ENCODE measurements around the gene BAZ1A.
A peak's percentile ranks its signal among the peaks of the same experiment; 100 is the strongest.

The BAZ1A gene

DNA sequence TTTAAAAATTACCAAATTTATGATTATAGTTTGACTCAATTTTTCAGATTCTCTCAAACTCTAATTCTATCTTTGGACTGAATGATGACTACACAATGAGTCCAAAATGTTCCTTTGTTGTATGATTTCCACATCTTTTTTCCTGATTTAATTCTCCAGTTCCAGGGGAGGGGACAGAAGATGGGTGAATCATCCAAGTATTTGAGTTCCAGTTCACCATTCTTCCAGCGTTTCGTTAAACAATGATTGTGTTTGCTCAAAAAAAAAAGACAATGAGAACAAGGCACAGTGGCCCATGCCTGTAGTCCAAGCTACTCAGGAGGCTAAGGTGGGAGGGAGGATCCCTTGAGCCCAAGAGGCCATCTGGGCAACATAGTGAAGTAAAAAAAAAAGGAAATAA is 23.8 kb downstream of the BAZ1A start:
- no peak overlapping the region for H3K9ac ChIP-seq (ENCODE audit: low read length)
- no peak overlapping the region for H3K27ac ChIP-seq (ENCODE audit: low read depth, low read length)
- H3K4me3 ChIP-seq (ENCODE audit: low read depth, low read length) = no peak overlapping the region
- H3K36me3 ChIP-seq (ENCODE audit: control insufficient read depth, insufficient read depth, low read length) = no peaks in the 10 kb centered on the region
- H3K4me1 ChIP-seq (ENCODE audit: control insufficient read depth, insufficient read depth, low read length) = no peaks in the 10 kb centered on the region
- H3K9me3 ChIP-seq (ENCODE audit: control insufficient read depth, insufficient read depth, low read depth, low read length) = no peaks in the 10 kb centered on the region
- H3K27me3 ChIP-seq (ENCODE audit: control insufficient read depth, insufficient read depth, low read length) = no peaks in the 10 kb centered on the region

DNA sequence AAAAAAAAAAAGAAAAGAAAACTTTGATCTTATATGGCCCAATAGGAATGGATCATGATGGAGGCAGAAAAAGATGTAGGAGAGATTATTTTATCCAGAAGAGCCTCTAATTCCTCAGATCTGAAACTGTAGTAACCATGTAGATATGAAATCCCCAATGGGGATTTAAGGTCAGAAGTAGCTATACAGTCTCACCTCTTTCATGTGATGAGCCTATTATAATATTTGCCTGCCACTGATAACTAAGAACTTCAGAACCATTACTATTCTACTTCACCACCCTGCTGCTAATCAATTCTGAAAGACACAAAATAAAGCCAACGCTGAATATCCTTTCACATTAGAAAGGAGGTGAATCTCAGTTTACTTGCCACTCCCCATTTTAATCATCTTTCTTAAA is 29.3 kb downstream of the BAZ1A start:
- Histone ChIP-seq H3K27ac (ENCODE audit: low read depth, low read length) (no peak overlapping the region), H3K4me3 (ENCODE audit: low read depth, low read length) (no peak overlapping the region), H3K36me3 (ENCODE audit: control insufficient read depth, insufficient read depth, low read length) (no peaks in the 10 kb centered on the region), H3K9ac (ENCODE audit: low read length) (no peak overlapping the region), H3K9me3 (ENCODE audit: control insufficient read depth, insufficient read depth, low read depth, low read length) (no peaks in the 10 kb centered on the region), H3K4me1 (ENCODE audit: control insufficient read depth, insufficient read depth, low read length) (peaks cover 4% of the 10 kb centered on the region), H3K27me3 (ENCODE audit: control insufficient read depth, insufficient read depth, low read length) (no peaks in the 10 kb centered on the region)

DNA sequence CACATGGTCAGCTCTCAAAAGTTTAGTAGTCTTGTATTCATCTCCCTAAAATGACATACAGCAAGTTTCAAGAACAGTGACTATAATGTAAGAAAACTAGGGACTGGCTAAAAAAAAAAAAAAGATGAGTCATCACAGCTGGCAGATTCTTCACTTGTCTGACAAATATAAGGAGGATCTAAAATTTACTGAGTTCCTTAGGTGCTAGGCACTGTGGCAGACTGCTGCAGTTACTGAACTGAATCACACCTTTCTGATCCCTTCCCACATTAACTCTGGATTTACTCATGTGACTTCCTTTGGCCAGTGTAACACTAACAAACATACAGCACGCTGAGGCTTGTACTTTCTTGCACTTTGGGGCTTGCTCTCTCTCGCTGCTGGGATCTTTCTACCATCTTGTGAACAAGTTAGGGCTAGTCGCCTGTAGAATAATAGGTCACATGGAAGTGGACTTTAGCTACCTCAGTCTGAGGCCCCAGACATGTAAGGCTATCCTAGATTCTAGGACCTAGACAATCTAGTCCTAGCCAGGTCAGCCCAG is 32.1 kb downstream of the BAZ1A start:
- no peaks in the 10 kb centered on the region; the same call in 1 of the 2 replicates for H3K36me3 ChIP-seq (ENCODE audit: control insufficient read depth, insufficient read depth, low read length)
- no peaks in the 10 kb centered on the region for H3K27me3 ChIP-seq (ENCODE audit: control insufficient read depth, insufficient read depth, low read length)
- H3K27ac ChIP-seq (ENCODE audit: low read depth, low read length) = peak overlapping the region; percentile 69; the same call in 1 of the 2 replicates
- no peak overlapping the region for H3K4me3 ChIP-seq (ENCODE audit: low read depth, low read length)
- no peak overlapping the region for H3K9ac ChIP-seq (ENCODE audit: low read length)
- peaks cover 5% of the 10 kb centered on the region for H3K4me1 ChIP-seq (ENCODE audit: control insufficient read depth, insufficient read depth, low read length)
- H3K9me3 ChIP-seq (ENCODE audit: control insufficient read depth, insufficient read depth, low read depth, low read length) = no peaks in the 10 kb centered on the region

DNA sequence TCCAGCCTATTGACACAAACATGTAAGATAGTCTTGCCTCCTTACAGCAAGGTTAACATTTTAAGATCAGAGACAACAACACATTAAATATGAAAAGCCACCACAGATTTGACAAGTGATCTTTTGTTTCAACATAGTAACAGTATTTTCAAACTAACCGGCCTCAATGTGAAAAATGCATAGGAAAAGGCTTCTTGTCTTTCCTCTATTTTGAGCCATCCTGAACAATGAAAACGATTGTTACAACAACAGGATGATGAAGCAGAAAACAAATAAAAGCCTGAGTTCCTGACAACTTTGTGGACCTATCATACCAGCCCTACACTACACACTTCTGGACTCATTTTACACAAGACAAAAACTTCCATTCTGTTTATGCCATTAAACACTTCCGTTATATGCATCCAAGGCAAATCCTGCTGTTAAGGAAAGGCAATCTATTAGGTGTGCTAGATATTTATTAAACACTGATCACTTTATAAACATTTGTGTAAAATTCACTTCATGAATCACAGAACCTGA is 37.3 kb downstream of the BAZ1A start:
- no peak overlapping the region for H3K4me3 ChIP-seq (ENCODE audit: low read depth, low read length)
- H3K27ac ChIP-seq (ENCODE audit: low read depth, low read length) = no peak overlapping the region; the same call in 1 of the 2 replicates
- peaks cover 7% of the 10 kb centered on the region for H3K4me1 ChIP-seq (ENCODE audit: control insufficient read depth, insufficient read depth, low read length)
- no peaks in the 10 kb centered on the region; the same call in 1 of the 2 replicates for H3K36me3 ChIP-seq (ENCODE audit: control insufficient read depth, insufficient read depth, low read length)
- no peaks in the 10 kb centered on the region for H3K9me3 ChIP-seq (ENCODE audit: control insufficient read depth, insufficient read depth, low read depth, low read length)
- H3K9ac ChIP-seq (ENCODE audit: low read length) = no peak overlapping the region
- H3K27me3 ChIP-seq (ENCODE audit: control insufficient read depth, insufficient read depth, low read length) = no peaks in the 10 kb centered on the region

DNA sequence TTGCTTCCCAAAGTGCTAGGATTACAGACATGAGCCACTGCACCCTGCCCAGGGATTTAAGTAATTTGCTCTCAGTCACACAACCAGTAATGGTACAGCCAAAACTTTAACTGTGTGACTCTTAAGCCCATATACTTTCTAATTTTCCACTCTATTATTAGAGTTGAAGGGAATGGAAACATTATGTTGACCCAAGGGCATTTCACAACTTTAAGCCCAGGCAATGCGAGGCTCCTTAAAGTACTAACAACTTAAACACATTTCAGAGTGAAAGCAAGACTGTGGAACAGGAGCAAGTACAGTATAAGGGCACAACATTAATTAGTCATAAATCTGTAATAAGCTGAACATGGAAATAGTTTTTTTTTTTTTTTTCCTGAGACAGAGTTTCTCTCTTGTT is 39.8 kb downstream of the BAZ1A start:
- Histone ChIP-seq H3K27me3 (ENCODE audit: control insufficient read depth, insufficient read depth, low read length) (no peaks in the 10 kb centered on the region), H3K4me3 (ENCODE audit: low read depth, low read length) (no peak overlapping the region), H3K9ac (ENCODE audit: low read length) (no peak overlapping the region), H3K9me3 (ENCODE audit: control insufficient read depth, insufficient read depth, low read depth, low read length) (no peaks in the 10 kb centered on the region), H3K36me3 (ENCODE audit: control insufficient read depth, insufficient read depth, low read length) (no peaks in the 10 kb centered on the region; the same call in 1 of the 2 replicates), H3K27ac (ENCODE audit: low read depth, low read length) (no peak overlapping the region), H3K4me1 (ENCODE audit: control insufficient read depth, insufficient read depth, low read length) (peaks cover 7% of the 10 kb centered on the region; the same call in 1 of the 2 replicates)

DNA sequence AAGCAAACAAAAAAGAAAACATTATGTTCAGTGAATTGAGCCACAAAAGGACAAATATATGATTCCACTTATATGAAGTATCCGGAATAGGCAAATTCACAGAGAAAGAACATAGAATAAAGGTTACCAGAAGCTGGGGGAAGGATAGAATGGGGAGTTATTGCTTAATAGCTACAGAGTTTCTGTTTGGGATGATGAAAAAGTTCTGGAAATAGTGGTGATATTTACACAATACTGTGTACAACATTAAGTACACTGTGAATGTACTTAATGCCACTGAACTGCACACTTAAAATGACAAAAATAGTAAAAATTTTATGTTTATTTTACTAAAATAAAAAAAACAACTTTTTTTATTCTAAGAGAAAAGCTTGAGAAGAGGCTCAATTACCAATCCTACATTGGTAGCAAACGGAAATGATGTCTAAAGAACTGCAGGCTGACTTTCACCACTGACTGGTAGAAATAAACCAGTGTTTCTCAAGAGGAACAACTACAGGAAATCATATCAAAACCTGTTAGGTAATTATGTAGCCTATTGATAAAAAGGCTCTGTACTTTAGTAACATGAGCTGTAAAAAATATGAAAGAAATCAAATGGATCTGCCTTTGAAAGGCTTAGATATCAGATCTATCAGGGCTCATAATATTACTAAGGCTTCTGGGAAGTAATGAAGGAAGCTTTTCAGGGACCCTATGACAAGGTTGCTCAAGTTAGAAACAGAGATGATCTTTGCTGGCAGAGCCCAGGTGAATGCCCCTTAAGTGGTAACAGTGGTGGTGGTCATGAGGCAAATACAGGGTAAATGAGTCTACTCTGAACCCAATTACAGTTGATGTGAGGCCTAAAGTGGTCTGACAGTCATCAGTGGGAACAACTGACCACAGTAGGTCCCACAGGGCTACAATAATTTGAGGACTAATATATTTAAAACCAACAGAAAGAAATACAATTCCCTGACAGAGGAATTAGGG is 41.3 kb downstream of the BAZ1A start:
- Histone ChIP-seq H3K36me3 (ENCODE audit: control insufficient read depth, insufficient read depth, low read length) (no peaks in the 10 kb centered on the region; the same call in 1 of the 2 replicates), H3K4me3 (ENCODE audit: low read depth, low read length) (no peak overlapping the region), H3K27ac (ENCODE audit: low read depth, low read length) (no peak overlapping the region), H3K27me3 (ENCODE audit: control insufficient read depth, insufficient read depth, low read length) (no peaks in the 10 kb centered on the region), H3K9ac (ENCODE audit: low read length) (no peak overlapping the region), H3K9me3 (ENCODE audit: control insufficient read depth, insufficient read depth, low read depth, low read length) (no peaks in the 10 kb centered on the region), H3K4me1 (ENCODE audit: control insufficient read depth, insufficient read depth, low read length) (peaks cover 7% of the 10 kb centered on the region; the same call in 1 of the 2 replicates)

DNA sequence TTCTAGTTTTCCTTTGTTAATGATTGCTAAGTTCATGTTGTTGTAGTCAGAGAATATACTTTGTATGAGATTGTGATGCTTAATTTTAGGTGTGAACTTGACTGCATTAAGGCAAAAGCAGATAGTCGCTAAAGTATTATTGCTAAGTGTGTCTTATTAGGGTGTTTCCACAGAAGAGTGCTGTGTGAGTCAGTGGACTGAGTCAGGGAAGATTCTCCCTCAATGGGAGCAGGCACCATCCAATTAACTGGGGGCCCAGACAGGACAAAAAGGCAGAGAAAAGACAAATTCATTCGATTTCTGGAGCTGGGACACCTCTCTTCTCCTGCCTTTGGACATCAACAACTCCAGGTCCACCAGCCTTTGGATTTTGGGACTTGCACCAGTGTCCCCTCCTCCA is 48.5 kb downstream of the BAZ1A start:
- Histone ChIP-seq H3K9ac (ENCODE audit: low read length) (no peak overlapping the region), H3K27me3 (ENCODE audit: control insufficient read depth, insufficient read depth, low read length) (no peaks in the 10 kb centered on the region), H3K4me1 (ENCODE audit: control insufficient read depth, insufficient read depth, low read length) (no peaks in the 10 kb centered on the region), H3K36me3 (ENCODE audit: control insufficient read depth, insufficient read depth, low read length) (peaks cover 16% of the 10 kb centered on the region), H3K9me3 (ENCODE audit: control insufficient read depth, insufficient read depth, low read depth, low read length) (no peaks in the 10 kb centered on the region), H3K4me3 (ENCODE audit: low read depth, low read length) (no peak overlapping the region), H3K27ac (ENCODE audit: low read depth, low read length) (no peak overlapping the region)

DNA sequence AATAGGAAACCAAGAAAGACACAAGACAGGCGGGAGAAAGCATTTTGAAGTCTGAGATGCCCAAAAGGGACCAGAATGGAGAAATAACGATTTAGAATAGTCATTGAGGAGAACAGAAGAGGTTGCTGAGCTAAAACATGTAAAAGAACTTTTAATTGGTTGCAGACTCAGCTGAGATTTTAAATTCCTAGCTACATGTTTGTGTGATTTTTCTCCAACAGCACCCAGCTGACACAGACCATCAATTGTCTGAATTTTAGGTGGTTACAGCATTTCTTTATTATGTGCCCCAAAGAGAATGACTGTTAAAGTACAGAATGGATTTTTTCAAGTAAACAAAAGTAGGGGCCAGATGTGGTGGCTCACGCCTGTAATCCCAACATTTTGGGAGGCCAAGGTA is 50.3 kb downstream of the BAZ1A start:
- Histone ChIP-seq H3K9me3 (ENCODE audit: control insufficient read depth, insufficient read depth, low read depth, low read length) (no peaks in the 10 kb centered on the region), H3K27me3 (ENCODE audit: control insufficient read depth, insufficient read depth, low read length) (no peaks in the 10 kb centered on the region), H3K27ac (ENCODE audit: low read depth, low read length) (no peak overlapping the region), H3K9ac (ENCODE audit: low read length) (no peak overlapping the region), H3K4me3 (ENCODE audit: low read depth, low read length) (no peak overlapping the region), H3K36me3 (ENCODE audit: control insufficient read depth, insufficient read depth, low read length) (peaks cover 19% of the 10 kb centered on the region), H3K4me1 (ENCODE audit: control insufficient read depth, insufficient read depth, low read length) (no peaks in the 10 kb centered on the region)

DNA sequence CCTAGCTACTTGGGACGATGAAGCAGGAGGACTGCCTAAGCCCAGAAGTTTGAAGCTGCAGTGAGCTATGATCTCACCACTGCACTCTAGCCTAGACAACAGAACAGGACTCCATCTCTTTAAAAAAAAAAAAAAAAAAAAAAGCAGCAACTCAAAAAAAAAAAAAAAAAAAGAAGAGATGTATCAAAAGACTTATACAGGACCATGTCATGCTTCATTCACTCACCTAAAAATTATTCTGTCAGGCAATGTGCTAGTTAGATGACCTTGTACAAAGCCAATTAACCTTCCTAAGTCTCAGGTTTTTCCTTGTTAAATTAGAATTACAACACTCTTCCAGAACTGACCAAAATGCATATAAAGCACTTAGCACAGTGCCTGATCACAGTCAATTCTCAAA is 50.9 kb downstream of the BAZ1A start:
- Histone ChIP-seq H3K27ac (ENCODE audit: low read depth, low read length) (no peak overlapping the region), H3K9ac (ENCODE audit: low read length) (no peak overlapping the region), H3K9me3 (ENCODE audit: control insufficient read depth, insufficient read depth, low read depth, low read length) (peaks cover 2% of the 10 kb centered on the region; the same call in 1 of the 2 replicates), H3K4me1 (ENCODE audit: control insufficient read depth, insufficient read depth, low read length) (no peaks in the 10 kb centered on the region), H3K36me3 (ENCODE audit: control insufficient read depth, insufficient read depth, low read length) (peaks cover 19% of the 10 kb centered on the region), H3K4me3 (ENCODE audit: low read depth, low read length) (no peak overlapping the region), H3K27me3 (ENCODE audit: control insufficient read depth, insufficient read depth, low read length) (no peaks in the 10 kb centered on the region)

DNA sequence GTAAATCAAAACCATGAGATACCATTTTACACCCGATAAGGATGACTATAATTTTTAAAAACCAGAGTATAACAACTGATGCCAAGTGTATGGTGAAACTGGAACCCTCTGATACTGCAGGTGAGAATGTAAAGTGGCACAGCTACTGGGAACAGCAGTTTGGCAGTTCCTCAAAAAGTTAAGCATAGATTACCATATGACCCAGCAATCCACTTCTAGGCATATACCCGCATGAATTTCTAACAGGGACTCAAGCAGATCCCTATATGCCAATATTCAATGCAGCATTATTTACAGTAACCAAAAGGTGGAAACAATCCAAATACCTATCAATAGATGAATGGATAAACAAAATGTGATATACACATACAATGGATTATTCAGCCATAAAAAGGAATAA is 57.4 kb downstream of the BAZ1A start:
- peaks cover 2% of the 10 kb centered on the region; the same call in 1 of the 2 replicates for H3K9me3 ChIP-seq (ENCODE audit: control insufficient read depth, insufficient read depth, low read depth, low read length)
- H3K27ac ChIP-seq (ENCODE audit: low read depth, low read length) = no peak overlapping the region
- no peak overlapping the region for H3K9ac ChIP-seq (ENCODE audit: low read length)
- H3K36me3 ChIP-seq (ENCODE audit: control insufficient read depth, insufficient read depth, low read length) = peaks cover 9% of the 10 kb centered on the region; the same call in 1 of the 2 replicates
- H3K4me3 ChIP-seq (ENCODE audit: low read depth, low read length) = no peak overlapping the region
- no peaks in the 10 kb centered on the region for H3K4me1 ChIP-seq (ENCODE audit: control insufficient read depth, insufficient read depth, low read length)
- no peaks in the 10 kb centered on the region for H3K27me3 ChIP-seq (ENCODE audit: control insufficient read depth, insufficient read depth, low read length)

DNA sequence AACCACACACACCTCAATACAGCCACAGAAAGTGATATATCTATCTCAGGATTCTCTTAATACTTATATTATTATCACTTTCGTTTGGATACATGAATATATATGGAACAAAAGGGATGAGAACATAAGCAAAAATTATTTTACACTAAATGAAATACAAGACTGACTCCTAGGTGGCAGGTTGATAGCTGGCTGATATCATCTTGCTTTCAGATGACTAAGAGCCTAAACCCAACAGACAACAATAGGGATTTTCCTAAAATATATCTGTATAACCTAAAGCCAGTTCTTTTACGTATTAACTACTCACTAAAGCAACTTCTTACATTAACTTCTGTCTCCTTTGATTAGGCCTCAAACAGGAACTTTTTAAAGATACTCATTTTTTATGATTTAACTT is 65.1 kb downstream of the BAZ1A start:
- no peaks in the 10 kb centered on the region for H3K27me3 ChIP-seq (ENCODE audit: control insufficient read depth, insufficient read depth, low read length)
- peaks cover 4% of the 10 kb centered on the region; the same call in 1 of the 2 replicates for H3K9me3 ChIP-seq (ENCODE audit: control insufficient read depth, insufficient read depth, low read depth, low read length)
- no peak overlapping the region for H3K4me3 ChIP-seq (ENCODE audit: low read depth, low read length)
- H3K36me3 ChIP-seq (ENCODE audit: control insufficient read depth, insufficient read depth, low read length) = peaks cover 22% of the 10 kb centered on the region
- H3K27ac ChIP-seq (ENCODE audit: low read depth, low read length) = no peak overlapping the region
- H3K9ac ChIP-seq (ENCODE audit: low read length) = no peak overlapping the region
- H3K4me1 ChIP-seq (ENCODE audit: control insufficient read depth, insufficient read depth, low read length) = no peaks in the 10 kb centered on the region
